ENCODE data around the gene KLK1. TPM values are rescaled to one million over a fixed set of nuclear protein-coding genes. Genes with fewer than 3 reads are reported as not detected.
"Not testable (repeated sequence)": the region's sequence is repeated elsewhere in the genome, so short reads cannot be mapped to it uniquely, and the experiment has no call there.

KLK1 gene
- total RNA-seq, 4 donors from 2014 or later = not detected

DNA sequence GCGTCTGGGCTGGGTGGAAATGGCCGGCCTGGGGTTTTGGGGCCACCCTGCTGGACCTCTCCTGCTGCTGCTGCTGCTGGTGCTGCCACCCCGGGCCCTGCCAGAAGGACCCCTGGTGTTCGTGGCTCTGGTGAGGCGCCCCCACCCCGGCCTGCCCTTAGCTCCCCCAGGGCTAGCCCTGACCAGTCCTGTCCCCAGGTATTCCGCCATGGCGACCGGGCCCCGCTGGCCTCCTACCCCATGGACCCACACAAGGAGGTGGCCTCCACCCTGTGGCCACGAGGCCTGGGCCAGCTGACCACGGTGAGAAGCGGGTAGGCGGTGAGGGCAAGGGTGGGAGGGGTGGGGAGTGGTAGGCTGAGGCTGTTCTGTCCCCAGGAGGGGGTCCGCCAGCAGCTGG, 33.2 kb downstream of the KLK1 start, which contains the start of gene ACP4:
ACP4 (plus strand) TSS at position 20 of the 400 bp plus-strand sequence; CDS start at position 20, 0 bp downstream.
- Histone ChIP-seq H3K4me3 (no peak within 1 kb of the TSS), H3K4me1 (peaks cover 0 to 11% (median 0%) of the 10 kb centered on the region in 3 donors), H3K27ac (no peak within 1 kb of the TSS), H3K36me3 (peaks cover 0 to 2% (median 0%) of the 10 kb centered on the region in 3 donors), H3K9me3 (no peaks in the 10 kb centered on the region), H3K27me3 (peaks cover 0 to 28% (median 0%) of the 10 kb centered on the region in 4 donors)
- intact Hi-C loops (cut with DNase I) = no loop called here
- no peak for TF ChIP-seq POLR2A (IDR thresholded peaks at IDR 0.05)
- TF ChIP-seq CTCF (IDR thresholded peaks at IDR 0.05) = no peak
- whole genome bisulfite sequencing, 2 donors = no CpG with 5 or more reads among the region's 15 CpGs
- no peak for DNase-seq

DNA sequence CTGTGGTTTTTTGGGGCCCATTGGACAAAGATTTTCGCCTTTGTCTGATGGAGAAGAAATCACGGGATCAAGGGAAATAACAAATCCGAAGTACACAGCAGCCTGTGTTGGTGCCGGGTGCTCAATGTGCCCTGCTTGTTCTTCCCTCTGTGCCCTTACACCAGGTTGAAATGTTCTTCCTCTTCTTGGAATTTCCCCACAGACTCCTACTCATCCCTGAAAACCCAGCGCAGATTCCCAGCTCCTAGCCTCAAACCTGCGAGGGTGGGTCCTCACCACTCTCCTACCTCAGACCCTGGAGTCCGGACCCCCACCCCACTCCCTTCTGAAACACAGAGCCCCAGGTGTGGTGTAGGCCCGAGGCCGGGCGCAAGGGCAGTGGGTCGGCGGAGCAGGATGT, 38.3 kb downstream of the KLK1 start:
- TF ChIP-seq CTCF (IDR thresholded peaks at IDR 0.05) = no peak
- TF ChIP-seq POLR2A (IDR thresholded peaks at IDR 0.05) = no peak
- H3K27ac ChIP-seq = no peak overlapping the region
- 80 to 88% methylated on average over 6 of the region's 12 CpGs for WGBS, 2 donors
- intact Hi-C loops (cut with DNase I) = no loop called here
- H3K27me3 ChIP-seq = peaks cover 0 to 51% (median 1%) of the 10 kb centered on the region in 4 donors
- H3K4me1 ChIP-seq = peaks cover 0 to 4% (median 0%) of the 10 kb centered on the region in 3 donors
- no peaks in the 10 kb centered on the region for H3K36me3 ChIP-seq
- no peak for DNase-seq
- no peaks in the 10 kb centered on the region for H3K9me3 ChIP-seq
- no peak overlapping the region for H3K4me3 ChIP-seq

DNA sequence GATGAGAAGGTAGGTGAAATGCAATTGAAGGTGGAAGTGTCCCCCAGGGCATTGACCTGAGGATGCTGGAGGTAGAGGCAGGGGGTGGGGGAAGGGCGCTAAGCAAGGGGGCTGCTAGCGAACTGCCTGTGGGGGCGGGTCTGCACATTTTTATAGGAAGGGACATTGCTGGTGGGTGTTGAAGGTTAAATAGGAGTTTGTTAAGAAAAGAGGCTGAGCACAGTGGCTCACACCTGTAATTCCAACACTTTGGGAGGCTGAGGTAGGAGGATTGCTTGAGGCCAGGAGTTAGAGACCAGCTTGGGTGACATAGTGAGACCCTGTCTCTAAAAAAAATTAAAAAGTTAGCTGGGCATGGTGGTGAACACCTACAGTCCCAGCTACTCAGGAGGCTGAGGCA, 38.9 kb downstream of the KLK1 start:
- no peak overlapping the region for H3K4me3 ChIP-seq
- no peak for DNase-seq
- no peaks in the 10 kb centered on the region for H3K36me3 ChIP-seq
- no peak for TF ChIP-seq CTCF (IDR thresholded peaks at IDR 0.05)
- TF ChIP-seq POLR2A (IDR thresholded peaks at IDR 0.05) = no peak
- intact Hi-C loops (cut with DNase I) = loop anchor here (5.0 kb wide), 2 partner anchors 182 to 417 kb away; partner anchors contain the start of gene NAPSA
- peaks cover 0 to 4% (median 0%) of the 10 kb centered on the region in 3 donors for H3K4me1 ChIP-seq
- peaks cover 0 to 56% (median 2%) of the 10 kb centered on the region in 4 donors for H3K27me3 ChIP-seq
- WGBS, 2 donors = 97% methylated on average over 3 of the region's 3 CpGs; no CpG with 5 or more reads in 1 of the 2 donors
- no peaks in the 10 kb centered on the region for H3K9me3 ChIP-seq
- no peak overlapping the region for H3K27ac ChIP-seq

DNA sequence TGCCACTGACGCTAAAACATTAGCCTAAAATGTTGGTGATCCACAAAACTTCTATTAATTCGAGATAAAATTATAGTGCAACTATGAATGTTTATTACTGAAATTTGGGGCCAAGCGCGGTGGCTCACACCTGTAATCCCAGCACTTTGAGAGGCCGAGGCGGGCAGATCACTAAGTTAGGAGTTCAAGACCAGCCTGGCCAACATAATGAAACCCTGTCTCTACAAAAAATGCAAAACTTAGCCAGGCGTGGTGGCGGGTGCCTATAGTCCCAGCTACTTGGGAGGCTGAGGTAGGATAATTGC, 39.8 kb downstream of the KLK1 start:
- not testable (repeated sequence) for H3K27ac ChIP-seq, DNase-seq, H3K4me3 ChIP-seq, H3K4me1 ChIP-seq, H3K9me3 ChIP-seq, H3K36me3 ChIP-seq
- peaks cover 0 to 62% (median 7%) of the 10 kb centered on the region in 4 donors for H3K27me3 ChIP-seq
- 25 to 32% methylated on average over 8 of the region's 8 CpGs for WGBS, 2 donors
- intact Hi-C loops (cut with DNase I) = loop anchor here (5.0 kb wide), 2 partner anchors 181 to 416 kb away; partner anchors contain the start of gene NAPSA

DNA sequence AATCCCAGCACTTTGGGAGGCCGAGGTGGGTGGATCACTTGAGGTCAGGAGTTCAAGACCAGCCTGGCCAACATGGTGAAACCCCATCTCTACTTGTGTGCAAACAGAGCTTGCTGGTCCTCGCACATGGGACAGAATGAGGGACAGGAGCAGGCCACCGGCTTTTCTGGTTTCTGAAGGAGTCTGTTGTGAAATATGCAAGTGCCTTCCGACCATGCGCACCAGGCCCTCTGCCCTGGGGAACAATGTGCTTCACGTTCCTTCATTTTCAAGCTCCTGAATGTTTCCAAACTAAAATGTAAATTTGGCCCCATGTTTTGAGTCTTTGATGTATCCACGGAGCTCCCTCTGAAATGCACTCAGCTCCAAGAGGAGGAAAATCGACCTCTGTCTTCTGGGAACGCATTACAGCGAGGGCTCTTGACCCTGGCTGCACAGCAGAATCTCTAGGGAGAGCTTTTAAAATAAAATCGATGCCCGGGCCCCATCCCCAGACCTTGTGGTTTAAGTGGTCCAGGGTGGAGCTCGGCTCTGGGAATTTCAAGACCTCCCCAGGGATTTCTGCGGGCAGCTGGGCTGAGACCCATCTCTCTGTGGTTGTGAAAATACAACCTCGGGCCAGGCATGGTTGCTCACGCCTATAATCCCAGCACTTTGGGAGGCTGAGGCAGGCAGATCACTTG, 42.7 kb downstream of the KLK1 start:
- Histone ChIP-seq H3K36me3 (no peaks in the 10 kb centered on the region), H3K4me1 (peaks cover 0 to 9% (median 0%) of the 10 kb centered on the region in 3 donors), H3K27me3 (peaks cover 0 to 80% (median 8%) of the 10 kb centered on the region in 4 donors), H3K27ac (no peak overlapping the region), H3K9me3 (peaks cover 0 to 8% (median 8%) of the 10 kb centered on the region in 3 donors), H3K4me3 (no peak overlapping the region)
- TF ChIP-seq CTCF (IDR thresholded peaks at IDR 0.05) = no peak
- TF ChIP-seq POLR2A (IDR thresholded peaks at IDR 0.05) = no peak
- no peak for DNase-seq
- intact Hi-C loops (cut with DNase I) = loop anchor here (5.0 kb wide), 2 partner anchors 179 to 414 kb away; partner anchors contain the start of gene NAPSA
- 38 to 51% methylated on average over 4 to 12 of the region's 16 CpGs for WGBS, 2 donors

Measured in esophagus squamous epithelium (tissue), 5 donors.